Measurements from ENCODE around the gene NAT16. TPM values are rescaled to one million over a fixed set of nuclear protein-coding genes. Genes with fewer than 3 reads are reported as not detected.
"Not testable (repeated sequence)": the region's sequence is repeated elsewhere in the genome, so short reads cannot be mapped to it uniquely, and the experiment has no call there.

Gene NAT16
- polyA plus RNA-seq, 1 experiment, result 0.02 TPM

DNA sequence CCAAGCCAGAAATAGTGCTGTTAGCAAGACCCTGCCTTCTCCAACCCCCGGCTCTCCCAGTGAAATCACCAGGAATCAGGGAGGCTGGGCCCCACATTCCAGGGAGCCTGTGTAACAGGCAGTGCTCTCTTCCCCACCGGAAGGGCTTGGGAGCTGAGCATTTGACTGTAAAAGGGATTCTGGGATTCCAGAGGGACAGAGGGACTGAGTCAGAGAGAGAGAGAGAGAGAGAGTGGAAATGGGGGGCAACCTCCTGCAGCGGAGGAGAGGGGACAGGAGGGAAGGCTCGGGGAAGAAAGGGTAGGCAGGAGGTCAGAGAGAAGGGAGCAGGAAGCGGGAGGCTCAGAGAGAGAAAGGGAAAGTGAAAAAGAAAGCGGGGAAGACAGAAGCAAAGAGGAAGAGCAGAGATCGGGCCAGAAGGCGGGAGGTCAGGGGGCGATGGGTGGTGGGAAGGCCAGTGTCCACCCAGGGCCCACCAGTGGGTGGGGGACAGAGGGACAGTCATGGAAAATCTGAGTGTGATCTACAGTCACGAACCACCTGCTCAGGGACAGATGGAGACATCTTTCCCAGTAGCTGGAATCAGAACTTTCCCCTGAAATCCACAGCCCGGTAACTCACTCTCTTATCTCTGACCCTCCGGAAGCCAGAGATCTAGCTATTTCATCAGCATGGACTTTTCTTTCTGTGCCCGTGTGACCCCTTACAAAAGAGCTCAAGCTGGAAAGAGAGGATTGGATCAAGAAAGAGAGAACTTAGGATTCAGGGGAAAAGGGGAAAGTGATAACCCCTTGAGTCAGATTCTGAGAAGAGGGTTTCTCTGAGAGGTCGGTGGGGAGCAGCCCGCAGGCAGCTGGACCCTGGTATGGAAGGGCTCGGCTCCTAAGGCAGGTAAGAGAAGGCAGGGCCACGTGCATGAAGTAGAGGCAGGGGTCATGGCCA, 57.8 kb downstream of the NAT16 start:
- Histone ChIP-seq H3K4me3 (ENCODE audit: low read depth, low read length) (peak overlapping the region; percentile 51), H3K27me3 (ENCODE audit: control insufficient read depth, insufficient read depth, low read length) (no peaks in the 10 kb centered on the region), H3K27ac (ENCODE audit: low read depth, low read length) (peak overlapping the region; percentile 99), H3K9me3 (ENCODE audit: control insufficient read depth, insufficient read depth, low read length) (no peaks in the 10 kb centered on the region)
- DNase-seq (ENCODE audit: low read depth, low spot score), result peak; percentile 96
- TF ChIP-seq, protein P1, sequence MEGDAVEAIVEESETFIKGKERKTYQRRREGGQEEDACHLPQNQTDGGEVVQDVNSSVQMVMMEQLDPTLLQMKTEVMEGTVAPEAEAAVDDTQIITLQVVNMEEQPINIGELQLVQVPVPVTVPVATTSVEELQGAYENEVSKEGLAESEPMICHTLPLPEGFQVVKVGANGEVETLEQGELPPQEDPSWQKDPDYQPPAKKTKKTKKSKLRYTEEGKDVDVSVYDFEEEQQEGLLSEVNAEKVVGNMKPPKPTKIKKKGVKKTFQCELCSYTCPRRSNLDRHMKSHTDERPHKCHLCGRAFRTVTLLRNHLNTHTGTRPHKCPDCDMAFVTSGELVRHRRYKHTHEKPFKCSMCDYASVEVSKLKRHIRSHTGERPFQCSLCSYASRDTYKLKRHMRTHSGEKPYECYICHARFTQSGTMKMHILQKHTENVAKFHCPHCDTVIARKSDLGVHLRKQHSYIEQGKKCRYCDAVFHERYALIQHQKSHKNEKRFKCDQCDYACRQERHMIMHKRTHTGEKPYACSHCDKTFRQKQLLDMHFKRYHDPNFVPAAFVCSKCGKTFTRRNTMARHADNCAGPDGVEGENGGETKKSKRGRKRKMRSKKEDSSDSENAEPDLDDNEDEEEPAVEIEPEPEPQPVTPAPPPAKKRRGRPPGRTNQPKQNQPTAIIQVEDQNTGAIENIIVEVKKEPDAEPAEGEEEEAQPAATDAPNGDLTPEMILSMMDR (IDR thresholded peaks at IDR 0.05; ENCODE audit: low read depth, low read length), result no peak
- ChIA-PET CTCF (interaction anchor here (0.5 to 2.2 kb wide), 6 partner anchors 16 to 295 kb away, joined by 3 to 10 read pairs (median 3); partner anchors contain the start of genes EPHB4 and SRRT), POLR2A (interaction anchor here (0.6 to 2.1 kb wide), 6 partner anchors 10 to 1795 kb away, joined by 4 to 13 read pairs (median 11); partner anchors contain the start of gene TRIM56)

DNA sequence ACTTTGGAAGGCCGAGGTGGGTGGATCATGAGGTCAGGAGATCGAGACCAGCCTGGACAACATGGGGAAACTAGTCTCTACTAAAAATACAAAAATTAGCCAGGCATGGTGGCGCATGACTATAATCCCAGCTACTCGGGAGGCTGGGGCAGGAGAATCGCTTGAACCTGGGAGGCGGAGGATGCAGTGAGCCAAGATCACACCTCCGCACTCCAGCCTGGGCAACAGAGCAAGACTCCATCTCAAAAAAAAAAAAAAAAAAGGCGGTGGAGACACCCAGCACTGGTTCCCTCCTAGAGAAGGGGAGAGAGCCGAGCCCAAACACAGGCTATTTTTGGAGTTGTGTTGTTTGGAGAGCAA, 58.5 kb downstream of the NAT16 start:
- POLR2A ChIA-PET, result interaction anchor here (0.7 to 2.1 kb wide), 5 partner anchors 10 to 318 kb away, joined by 4 to 13 read pairs (median 11); partner anchors contain the start of gene TRIM56

More for the DNA sequence above, 58.5 kb downstream of the NAT16 start:
- H3K9me3 ChIP-seq (ENCODE audit: control insufficient read depth, insufficient read depth, low read length); DNase-seq (ENCODE audit: low read depth, low spot score); H3K27me3 ChIP-seq (ENCODE audit: control insufficient read depth, insufficient read depth, low read length); CTCF ChIA-PET; H3K4me3 ChIP-seq (ENCODE audit: low read depth, low read length): not testable (repeated sequence)
- peak overlapping the region; percentile 99 for H3K27ac ChIP-seq (ENCODE audit: low read depth, low read length)

Small RNAs within 50 kb of the gene (small RNA-seq; reads per million reads assigned to genes)
- not detected for gene MIR4653 (ENCODE audit: insufficient read length, low read depth)

Other genes starting within 250 kb of the NAT16 start
- gene MUC3A, start 230.8 kb downstream of the NAT16 start, polyA plus RNA-seq (2011; rRNA removed), result not detected in 2 replicates
- gene MUC12, start 210.7 kb downstream of the NAT16 start, polyA plus RNA-seq (2011; rRNA removed), result 1.8 and 2.8 TPM in 2 replicates
- gene MUC17, start 160.2 kb downstream of the NAT16 start, polyA plus RNA-seq (2011; rRNA removed), result not detected in 2 replicates
- 4.0 and 5.3 TPM in 2 replicates for gene TRIM56, start 94.8 kb downstream of the NAT16 start, polyA plus RNA-seq (2011; rRNA removed)
- gene SERPINE1, start 53.2 kb downstream of the NAT16 start, polyA plus RNA-seq (2011; rRNA removed), result 356 and 417 TPM in 2 replicates
- 197 and 227 TPM in 2 replicates for gene AP1S1, start 25.8 kb downstream of the NAT16 start, polyA plus RNA-seq (2011; rRNA removed)
- gene VGF, start 14.7 kb downstream of the NAT16 start, polyA plus RNA-seq (2011; rRNA removed), result 0.16 and 0.38 TPM in 2 replicates
- not detected in 2 replicates for gene MOGAT3, start 20.7 kb upstream of the NAT16 start, polyA plus RNA-seq (2011; rRNA removed)
- 60.6 and 86.9 TPM in 2 replicates for gene PLOD3, start 37.3 kb upstream of the NAT16 start, polyA plus RNA-seq (2011; rRNA removed)
- gene ZNHIT1, start 37.9 kb upstream of the NAT16 start, polyA plus RNA-seq (2011; rRNA removed), result 36.0 and 46.2 TPM in 2 replicates
- gene CLDN15, start 57.5 kb upstream of the NAT16 start, polyA plus RNA-seq (2011; rRNA removed), result 3.0 and 3.3 TPM in 2 replicates
- gene FIS1, start 64.8 kb upstream of the NAT16 start, polyA plus RNA-seq (2011; rRNA removed), result 170 and 198 TPM in 2 replicates
- gene IFT22, start 141.5 kb upstream of the NAT16 start, polyA plus RNA-seq (2011; rRNA removed), result 42.5 and 47.4 TPM in 2 replicates
- gene COL26A1, start 182.6 kb upstream of the NAT16 start, polyA plus RNA-seq (2011; rRNA removed), result 0.06 TPM in 1 of 2 replicates, not detected in the other

Data from AG04450 (cell line).